ENCODE results near the gene LACRT.

LACRT gene

GRCh38 chr12:54631988-54632728, 2.5 kb downstream of the LACRT start:
- DNase-seq: no peak

GRCh38 chr12:54631551-54631950, 3.1 kb downstream of the LACRT start:
- no peak for DNase-seq

- DNase-seq: no peak
Observed at GRCh38 chr12:54629925-54630324, 4.8 kb downstream of the LACRT start.

- DNase-seq: no peak
Observed at GRCh38 chr12:54628186-54628846, 6.4 kb downstream of the LACRT start.

GRCh38 chr12:54627304-54627703, 7.4 kb downstream of the LACRT start:
- no peak for DNase-seq

GRCh38 chr12:54625598-54625997, 9.1 kb downstream of the LACRT start:
- no peak for DNase-seq

GRCh38 chr12:54624315-54625279, 10.1 kb downstream of the LACRT start:
- no peak for DNase-seq

GRCh38 chr12:54622463-54623183, 12.1 kb downstream of the LACRT start:
- DNase-seq: no peak

GRCh38 chr12:54616933-54617680, 17.6 kb downstream of the LACRT start:
- no peak for DNase-seq

GRCh38 chr12:54612225-54612750, 22.4 kb downstream of the LACRT start:
- DNase-seq: no peak

GRCh38 chr12:54611715-54612149, 23.0 kb downstream of the LACRT start:
- DNase-seq: no peak

- no peak for DNase-seq
Observed at GRCh38 chr12:54608769-54609168, 25.9 kb downstream of the LACRT start.

- DNase-seq: no peak
Observed at GRCh38 chr12:54608156-54608555, 26.5 kb downstream of the LACRT start.

- DNase-seq: no peak
Observed at GRCh38 chr12:54606556-54606955, 28.1 kb downstream of the LACRT start.

GRCh38 chr12:54605138-54605970, 29.3 kb downstream of the LACRT start:
- no peak for DNase-seq

- no peak for DNase-seq
Observed at GRCh38 chr12:54604436-54604835, 30.3 kb downstream of the LACRT start.

GRCh38 chr12:54603872-54604271, 30.8 kb downstream of the LACRT start:
- DNase-seq: no peak

GRCh38 chr12:54603173-54603814, 31.4 kb downstream of the LACRT start:
- DNase-seq: no peak

GRCh38 chr12:54602661-54603060, 32.0 kb downstream of the LACRT start:
- DNase-seq: no peak

GRCh38 chr12:54601841-54602240, 32.9 kb downstream of the LACRT start:
- no peak for DNase-seq

Data from NCI-H2081 treated with DMSO at 0.1 percent for 48 hours (cell line).